A673 (cell line): ENCODE data around the gene ST6GALNAC3. TPM values are rescaled to one million over a fixed set of nuclear protein-coding genes. Genes with fewer than 3 reads are reported as not detected.

Experiments
- BruUV-seq: library from RNA; stranded (reverse); fragments of 400-500 nt; replicated peaks from 2 replicates; lab custom pipeline; 2021; lab: Mats Ljungman, UMichigan
- CTCF ChIA-PET: fragments of 300-600 bp; sonication (Branson Sonifier 250); formaldehyde crosslinking; loops from one replicate; lab custom pipeline; 2022; ENCODE audit warnings: antibody characterized with exemption; lab: Charles Lee
- POLR2A ChIA-PET: fragments of 300-600 bp; sonication (Branson Sonifier 250); formaldehyde crosslinking; loops from one replicate; lab custom pipeline; 2022; ENCODE audit warnings: antibody characterized with exemption; ENCODE audit not compliant: low non-redundant PET; lab: Charles Lee
- DNase-seq: peaks from one replicate; pipeline ENCODE4 v3.0.0-alpha.2; 2015; ENCODE audit warnings: low spot score
- H3K27ac ChIP-seq: fragments of 200-600 bp; sonication (generic); 2 replicates; pipeline ENCODE4 v1.5.1; 2016; ENCODE audit warnings: mixed run types, low read depth, mild to moderate bottlenecking, mixed read lengths, antibody characterized with exemption, low read length; ENCODE audit not compliant: poor library complexity, severe bottlenecking
- H3K27me3 ChIP-seq: fragments of 200-600 bp; sonication (generic); replicated peaks from 2 replicates; pipeline ENCODE4 v1.6.1; 2017; ENCODE audit warnings: mixed run types, low read depth, mild to moderate bottlenecking, mixed read lengths, antibody characterized with exemption, low read length; ENCODE audit not compliant: insufficient read depth, poor library complexity
- H3K36me3 ChIP-seq: fragments of 200-600 bp; sonication (generic); 2 replicates; pipeline ENCODE4 v1.6.1; 2016; ENCODE audit warnings: mixed run types, mild to moderate bottlenecking, mixed read lengths, antibody characterized with exemption, low read length; ENCODE audit not compliant: insufficient read depth, poor library complexity, severe bottlenecking
- H3K4me1 ChIP-seq: fragments of 200-600 bp; sonication (generic); 2 replicates; pipeline ENCODE4 v1.6.1; 2017; ENCODE audit warnings: mixed run types, mild to moderate bottlenecking, mixed read lengths, antibody characterized with exemption, low read length; ENCODE audit not compliant: insufficient read depth, poor library complexity, severe bottlenecking
- H3K4me3 ChIP-seq: fragments of 200-600 bp; sonication (generic); 2 replicates; pipeline ENCODE4 v1.5.1; 2016; ENCODE audit warnings: low read depth, mixed run types, mild to moderate bottlenecking, mixed read lengths, low read length; ENCODE audit not compliant: poor library complexity, severe bottlenecking
- H3K9me3 ChIP-seq: fragments of 200-600 bp; sonication (generic); 2 replicates; pipeline ENCODE4 v1.6.1; 2016; ENCODE audit warnings: mixed run types, low read depth, mild to moderate bottlenecking, mixed read lengths, antibody characterized with exemption, low read length; ENCODE audit not compliant: poor library complexity, severe bottlenecking
- CTCF ChIP-seq: fragments of 300-800, 200-600 bp; sonication (generic); conservative IDR thresholded peaks from 2 replicates; pipeline ENCODE4 v1.5.1; 2017; ENCODE audit warnings: low read depth, mild to moderate bottlenecking, antibody characterized with exemption, low read length, moderate library complexity, mixed read lengths
- EZH2 ChIP-seq: fragments of 200-600 bp; sonication (generic); IDR thresholded peaks from 2 replicates; pipeline ENCODE4 v1.6.1; 2017; ENCODE audit warnings: borderline replicate concordance, low read depth, mild to moderate bottlenecking, mixed read lengths, antibody characterized with exemption, low read length; ENCODE audit not compliant: poor library complexity, severe bottlenecking
- intact Hi-C: fragments of 100-400 bp; cut with micrococcal nuclease; formaldehyde crosslinking; loops from one replicate; pipeline ENCODE4 v1.10.0; 2022; ENCODE audit not compliant: unreplicated experiment
- total RNA-seq: library from RNA; stranded (reverse); gene quantifications from 2 replicates; pipeline ENCODE4 v1.2.3, GENCODE V29; 2021

Gene ST6GALNAC3
- total RNA-seq, 1 experiment from 2014 or later = 1.2 TPM

GRCh38 chr1:76583875-76584477, 509.4 kb downstream of the ST6GALNAC3 start:
- TF ChIP-seq EZH2 (no peak), CTCF (no peak)
- Histone ChIP-seq H3K36me3 (no peaks in the 10 kb centered on the region), H3K4me3 (no peak overlapping the region), H3K4me1 (no peaks in the 10 kb centered on the region), H3K27ac (no peak overlapping the region), H3K9me3 (no peaks in the 10 kb centered on the region), H3K27me3 (no peaks in the 10 kb centered on the region)
- DNase-seq = peak; percentile 40
- ChIA-PET CTCF (no interaction called here), POLR2A (no interaction called here)
- intact Hi-C loops = loop anchor here (2.0 kb wide), 1 partner anchor 63 kb away; no protein-coding TSS in a partner anchor
- BruUV-seq = no TSS peak

- H3K4me1 ChIP-seq = peaks cover 7% of the 10 kb centered on the region
- BruUV-seq = no TSS peak
- H3K4me3 ChIP-seq = no peak overlapping the region
- no peak overlapping the region for H3K27ac ChIP-seq
- H3K27me3 ChIP-seq = no peaks in the 10 kb centered on the region
- intact Hi-C loops = loop anchor here (2.0 kb wide), 1 partner anchor 65 kb away; no protein-coding TSS in a partner anchor
- ChIA-PET CTCF (no interaction called here), POLR2A (no interaction called here)
- H3K36me3 ChIP-seq = no peaks in the 10 kb centered on the region
- H3K9me3 ChIP-seq = no peaks in the 10 kb centered on the region
- TF ChIP-seq CTCF (no peak), EZH2 (no peak)
- no peak for DNase-seq
Measured at GRCh38 chr1:76585980-76586674, 511.6 kb downstream of the ST6GALNAC3 start.

GRCh38 chr1:76587212-76587611, 512.7 kb downstream of the ST6GALNAC3 start:
- TF ChIP-seq CTCF (no peak), EZH2 (no peak)
- ChIA-PET CTCF (no interaction called here), POLR2A (no interaction called here)
- intact Hi-C loops = no loop called here
- Histone ChIP-seq H3K9me3 (no peaks in the 10 kb centered on the region), H3K4me1 (peaks cover 7% of the 10 kb centered on the region), H3K36me3 (no peaks in the 10 kb centered on the region), H3K27me3 (no peaks in the 10 kb centered on the region), H3K4me3 (no peak overlapping the region), H3K27ac (no peak overlapping the region)
- no TSS peak for BruUV-seq
- DNase-seq = no peak
